HCT116 (cell line): Measurements from ENCODE around the gene KLHDC3. TPM values are rescaled to one million over a fixed set of nuclear protein-coding genes. Genes with fewer than 3 reads are reported as not detected.

ENCODE experiments used
- ATAC-seq: fragments of 200-7000 bp; cut with Tn5 transposase; 2 replicates; pipeline ENCODE4 v1.9.1; 2020; ENCODE audit warnings: mild to moderate bottlenecking, moderate library complexity
- BruUV-seq: library from RNA; stranded (reverse); fragments of 400-500 nt; replicated peaks from 2 replicates; lab custom pipeline; 2021; lab: Mats Ljungman, UMichigan
- CTCF ChIA-PET: fragments of 300-600 bp; sonication (Branson Sonifier 250); formaldehyde crosslinking; loops from one replicate; lab custom pipeline; 2021; ENCODE audit warnings: antibody characterized with exemption; lab: Charles Lee
- POLR2A ChIA-PET: fragments of 300-600, 350-600 bp; sonication (Branson Sonifier 250); formaldehyde crosslinking; loops from one replicate; lab custom pipeline; 2021; ENCODE audit warnings: antibody characterized with exemption; lab: Charles Lee
- RAD21 ChIA-PET, 2 experiments: fragments of 300-600 bp; sonication (Branson Sonifier 250); formaldehyde crosslinking; loops; one replicate each; lab custom pipeline; 2023; ENCODE audit warnings: low total read pairs in 2 of 2; ENCODE audit not compliant: uncharacterized antibody in 2 of 2, unreplicated experiment in 2 of 2, low non-redundant PET in 1 of 2; lab: Charles Lee
- DNase-seq: peaks from one replicate; pipeline ENCODE4 v3.0.0-alpha.2; 2010; ENCODE audit warnings: low read depth, low spot score
- H2AFZ ChIP-seq: fragments of 200-600 bp; shearing (Covaris generic), sonication (generic); 2 replicates; pipeline ENCODE4 v1.6.1; 2017; ENCODE audit warnings: low read depth, mixed run types, mixed read lengths, antibody characterized with exemption, low read length; ENCODE audit not compliant: poor library complexity, severe bottlenecking
- H3K27ac ChIP-seq: 2 replicates; pipeline ENCODE4 v1.5.1; 2012; ENCODE audit warnings: low read depth, low read length
- H3K27me3 ChIP-seq: fragments of 200-600 bp; sonication (generic); 2 replicates; pipeline ENCODE4 v1.6.1; 2016; ENCODE audit warnings: mixed run types, low read length, mixed read lengths; ENCODE audit not compliant: insufficient read depth
- H3K36me3 ChIP-seq, 2 experiments: fragments of 200-500 bp in 1 of 2; fragments of 200-600 bp in 1 of 2; sonication (Bioruptor generic) in 1 of 2; sonication (generic) in 1 of 2; 2 replicates each; pipeline versions ENCODE4 v1.5.1 to v1.6.1; 2014 to 2016; ENCODE audit warnings: low read length in 2 of 2, inconsistent platforms in 1 of 2, mixed read lengths in 1 of 2, mixed run types in 1 of 2; ENCODE audit not compliant: insufficient read depth in 2 of 2, control insufficient read depth in 1 of 2
- H3K4me1 ChIP-seq, 2 experiments: fragments of 200-600 bp in 1 of 2; sonication (generic) in 1 of 2; 2 replicates each; pipeline versions ENCODE4 v1.5.1 to v1.6.1; 2012 to 2017; ENCODE audit warnings: low read length in 2 of 2, inconsistent platforms in 1 of 2, mild to moderate bottlenecking in 1 of 2, mixed read lengths in 1 of 2, mixed run types in 1 of 2, moderate library complexity in 1 of 2; ENCODE audit not compliant: insufficient read depth in 2 of 2, control insufficient read depth in 1 of 2
- H3K4me2 ChIP-seq: fragments of 200-600 bp; sonication (generic); 2 replicates; pipeline ENCODE4 v1.6.1; 2017; ENCODE audit warnings: mixed run types, low read length, mixed read lengths
- H3K4me3 ChIP-seq, 2 experiments: fragments of 200-600 bp in 1 of 2; sonication (generic) in 1 of 2; replicated peaks in 1 of 2; 2 replicates each; pipeline ENCODE4 v1.5.1; 2011 to 2016; ENCODE audit warnings: low read length in 2 of 2, control low read depth in 1 of 2, low read depth in 1 of 2, mild to moderate bottlenecking in 1 of 2, mixed read lengths in 1 of 2, mixed run types in 1 of 2
- H3K79me2 ChIP-seq: fragments of 200-600 bp; sonication (generic); 2 replicates; pipeline ENCODE4 v1.6.1; 2017; ENCODE audit warnings: mild to moderate bottlenecking, mixed run types, low read length, moderate library complexity, mixed read lengths; ENCODE audit not compliant: insufficient read depth
- H3K9ac ChIP-seq: fragments of 200-600 bp; sonication (generic); 2 replicates; pipeline ENCODE4 v1.6.1; 2016; ENCODE audit warnings: low read length, mixed read lengths
- H3K9me2 ChIP-seq: fragments of 200-600 bp; sonication (generic), shearing (Covaris generic); 2 replicates; pipeline ENCODE4 v1.6.1; 2017; ENCODE audit warnings: mixed run types, mild to moderate bottlenecking, moderate library complexity; ENCODE audit not compliant: insufficient read depth
- H3K9me3 ChIP-seq, 2 experiments: fragments of 200-500 bp in 1 of 2; fragments of 200-600 bp in 1 of 2; sonication (Bioruptor generic) in 1 of 2; sonication (generic) in 1 of 2; 2 replicates each; pipeline ENCODE4 v1.6.1; 2014 to 2017; ENCODE audit warnings: low read length in 2 of 2, mixed read lengths in 2 of 2, inconsistent platforms in 1 of 2, low read depth in 1 of 2, mild to moderate bottlenecking in 1 of 2, mixed run types in 1 of 2, moderate library complexity in 1 of 2; ENCODE audit not compliant: control insufficient read depth in 1 of 2, insufficient read depth in 1 of 2
- H4K20me1 ChIP-seq: fragments of 200-600 bp; sonication (generic), shearing (Covaris generic); 2 replicates; pipeline ENCODE4 v1.6.1; 2017; ENCODE audit warnings: mixed run types, mild to moderate bottlenecking, moderate library complexity; ENCODE audit not compliant: insufficient read depth
- CBX3 ChIP-seq: IDR thresholded peaks from 2 replicates; pipeline ENCODE4 v1.6.1; 2012; ENCODE audit warnings: low read depth
- CEBPB ChIP-seq: IDR thresholded peaks from 2 replicates; pipeline ENCODE4 v1.6.1; 2012; ENCODE audit warnings: low read depth
- EGR1 ChIP-seq: IDR thresholded peaks from 2 replicates; pipeline ENCODE4 v1.6.1; 2012; ENCODE audit warnings: low read depth
- ELF1 ChIP-seq: IDR thresholded peaks from 2 replicates; pipeline ENCODE4 v1.6.1; 2012; ENCODE audit warnings: low read depth, borderline replicate concordance
- EZH2phosphoT487 ChIP-seq: fragments of 200-600 bp; IDR thresholded peaks from 2 replicates; pipeline ENCODE4 v1.6.1; 2018; ENCODE audit warnings: antibody characterized with exemption, borderline replicate concordance
- POLR2A ChIP-seq: IDR thresholded peaks from 2 replicates; pipeline ENCODE4 v1.7.0; 2011; ENCODE audit warnings: borderline replicate concordance; ENCODE audit not compliant: insufficient read depth, insufficient read length; ENCODE audit errors: extremely low read depth
- RAD21 ChIP-seq: IDR thresholded peaks from 2 replicates; pipeline ENCODE4 v1.6.1; 2012; ENCODE audit warnings: low read depth, mild to moderate bottlenecking
- REST ChIP-seq: IDR thresholded peaks from 2 replicates; pipeline ENCODE4 v1.6.1; 2012; ENCODE audit warnings: low read depth
- SIN3A ChIP-seq: IDR thresholded peaks from 2 replicates; pipeline ENCODE4 v1.6.1; 2012; ENCODE audit warnings: low read depth
- SP1 ChIP-seq: IDR thresholded peaks from 2 replicates; pipeline ENCODE4 v1.6.1; 2012; ENCODE audit warnings: low read depth
- SRF ChIP-seq: IDR thresholded peaks from 2 replicates; pipeline ENCODE4 v1.6.1; 2012; ENCODE audit warnings: low read depth
- TCF7L2 ChIP-seq: IDR thresholded peaks from 2 replicates; pipeline ENCODE4 v1.7.0; 2011; ENCODE audit warnings: borderline replicate concordance, inconsistent platforms; ENCODE audit not compliant: insufficient read depth, insufficient read length; ENCODE audit errors: extremely low read depth
- YY1 ChIP-seq: IDR thresholded peaks from 2 replicates; pipeline ENCODE4 v1.6.1; 2011; ENCODE audit warnings: low read length, low read depth, moderate library complexity, mild to moderate bottlenecking; ENCODE audit not compliant: insufficient replicate concordance; ENCODE audit errors: extremely low read depth
- ZFX ChIP-seq: fragments of 450-650 bp; IDR thresholded peaks from 2 replicates; pipeline ENCODE4 v1.6.1; 2017
- ZNF274 ChIP-seq: fragments of 200-500 bp; sonication (Bioruptor generic); IDR thresholded peaks from 2 replicates; pipeline ENCODE4 v1.6.1; 2014; ENCODE audit warnings: mild to moderate bottlenecking, low read depth, low read length, inconsistent platforms
- intact Hi-C: fragments of 100-400 bp; cut with micrococcal nuclease; formaldehyde crosslinking; loops from 2 replicates; pipeline ENCODE4 v1.10.0; 2022
- total RNA-seq: library from RNA; stranded (reverse); gene quantifications from one replicate; pipeline ENCODE4 v1.2.1, GENCODE V29; 2021; ENCODE audit not compliant: unreplicated experiment
- TF ChIP-seq, protein P1 (sequence below): IDR thresholded peaks from 2 replicates; pipeline ENCODE4 v1.6.1; 2012
- TF ChIP-seq, protein P2 (sequence below), 3 experiments: fragments of 200-600 bp in 1 of 3; sonication (generic) in 1 of 3; IDR thresholded peaks in 2 of 3; conservative IDR thresholded peaks in 1 of 3; 2 replicates each; pipeline ENCODE4 v1.5.1; 2012 to 2017; ENCODE audit warnings: low read depth in 2 of 3, low read length in 2 of 3, antibody characterized with exemption in 1 of 3, borderline replicate concordance in 1 of 3, control low read depth in 1 of 3, mild to moderate bottlenecking in 1 of 3, mixed read lengths in 1 of 3, mixed run types in 1 of 3, moderate library complexity in 1 of 3; ENCODE audit not compliant: insufficient read depth in 1 of 3

KLHDC3 gene
- total RNA-seq, 1 experiment from 2014 or later: 67.2 TPM

DNA sequence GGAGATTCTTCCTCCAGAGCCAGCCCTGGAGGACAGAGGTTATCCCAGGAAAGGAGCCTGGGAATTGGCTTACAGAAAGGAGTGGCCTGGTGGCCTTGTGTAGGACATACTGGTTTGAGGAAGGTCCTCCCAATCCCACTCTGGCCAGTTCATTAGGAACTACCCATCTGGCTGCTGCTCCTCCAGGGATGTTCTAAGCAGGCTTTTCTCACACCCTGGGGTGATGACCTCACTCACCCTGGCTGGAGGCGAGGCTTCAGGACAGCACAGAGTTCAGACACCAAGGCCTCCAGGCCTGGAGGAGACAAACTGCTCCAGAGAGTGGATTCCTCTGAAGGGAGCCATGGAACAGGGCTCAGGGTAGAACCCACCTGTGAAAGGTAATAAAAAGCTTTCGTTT lies 44.6 kb upstream of the KLHDC3 start:
- Histone ChIP-seq H3K4me2 (no peak overlapping the region), H3K4me3 (no peak overlapping the region), H3K27me3 (no peaks in the 10 kb centered on the region), H3K9me2 (no peaks in the 10 kb centered on the region), H3K9ac (no peak overlapping the region), H3K27ac (no peak overlapping the region), H3K4me1 (peaks cover 15 to 27% of the 10 kb centered on the region in 2 experiments), H3K36me3 (peaks cover 0 to 3% of the 10 kb centered on the region in 2 experiments; a peak in 2 of 4 replicates), H3K9me3 (no peaks in the 10 kb centered on the region), H2AFZ (no peak overlapping the region), H3K79me2 (no peaks in the 10 kb centered on the region), H4K20me1 (no peaks in the 10 kb centered on the region)
- RAD21 ChIA-PET: no interaction called here
- CTCF ChIA-PET: no interaction called here
- TF ChIP-seq CEBPB (no peak), CBX3 (no peak)
- DNase-seq (no peak), ATAC-seq (no peak)
- POLR2A ChIA-PET: no interaction called here
- intact Hi-C loops: no loop called here
- BruUV-seq: no TSS peak

DNA sequence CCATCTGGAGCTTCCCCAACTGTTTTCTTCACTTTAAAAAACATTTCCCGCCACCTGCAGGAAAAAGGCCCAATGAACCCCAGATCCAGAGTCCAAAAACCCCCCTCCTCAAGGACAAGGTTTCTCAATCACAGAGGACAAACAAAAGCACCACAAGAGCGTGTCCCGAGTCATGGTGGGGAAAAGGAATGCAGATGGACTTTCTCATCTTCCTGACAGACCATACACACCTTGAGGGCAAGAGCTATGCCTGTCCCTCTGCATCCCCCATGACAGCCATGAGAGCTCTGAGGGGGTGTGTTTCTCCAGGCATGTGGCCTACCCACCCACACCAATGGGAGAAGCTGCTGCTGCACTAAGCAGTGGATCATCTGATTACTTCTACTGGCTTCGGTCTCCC lies 44.1 kb upstream of the KLHDC3 start:
- BruUV-seq: no TSS peak
- no peak for ATAC-seq
- ChIA-PET RAD21 (no interaction called here), CTCF (no interaction called here), POLR2A (no interaction called here)
- DNase-seq: no peak
- Histone ChIP-seq H3K9me2 (no peaks in the 10 kb centered on the region), H4K20me1 (no peaks in the 10 kb centered on the region), H3K27me3 (no peaks in the 10 kb centered on the region), H3K9ac (no peak overlapping the region), H3K79me2 (no peaks in the 10 kb centered on the region), H2AFZ (no peak overlapping the region), H3K4me3 (no peak overlapping the region), H3K4me1 (peaks cover 15 to 27% of the 10 kb centered on the region in 2 experiments), H3K4me2 (no peak overlapping the region), H3K36me3 (peaks cover 0 to 3% of the 10 kb centered on the region in 2 experiments; a peak in 2 of 4 replicates), H3K27ac (no peak overlapping the region), H3K9me3 (no peaks in the 10 kb centered on the region)
- TF ChIP-seq ELF1 (no peak), POLR2A (no peak), SIN3A (no peak), REST (no peak), EZH2phosphoT487 (no peak), SP1 (no peak), ZNF274 (no peak), TCF7L2 (no peak), CEBPB (no peak), YY1 (no peak), CBX3 (no peak), ZFX (no peak), SRF (no peak), RAD21 (no peak), EGR1 (no peak)
- TF ChIP-seq, protein P1, sequence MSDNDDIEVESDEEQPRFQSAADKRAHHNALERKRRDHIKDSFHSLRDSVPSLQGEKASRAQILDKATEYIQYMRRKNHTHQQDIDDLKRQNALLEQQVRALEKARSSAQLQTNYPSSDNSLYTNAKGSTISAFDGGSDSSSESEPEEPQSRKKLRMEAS: no peak
- TF ChIP-seq, protein P2, sequence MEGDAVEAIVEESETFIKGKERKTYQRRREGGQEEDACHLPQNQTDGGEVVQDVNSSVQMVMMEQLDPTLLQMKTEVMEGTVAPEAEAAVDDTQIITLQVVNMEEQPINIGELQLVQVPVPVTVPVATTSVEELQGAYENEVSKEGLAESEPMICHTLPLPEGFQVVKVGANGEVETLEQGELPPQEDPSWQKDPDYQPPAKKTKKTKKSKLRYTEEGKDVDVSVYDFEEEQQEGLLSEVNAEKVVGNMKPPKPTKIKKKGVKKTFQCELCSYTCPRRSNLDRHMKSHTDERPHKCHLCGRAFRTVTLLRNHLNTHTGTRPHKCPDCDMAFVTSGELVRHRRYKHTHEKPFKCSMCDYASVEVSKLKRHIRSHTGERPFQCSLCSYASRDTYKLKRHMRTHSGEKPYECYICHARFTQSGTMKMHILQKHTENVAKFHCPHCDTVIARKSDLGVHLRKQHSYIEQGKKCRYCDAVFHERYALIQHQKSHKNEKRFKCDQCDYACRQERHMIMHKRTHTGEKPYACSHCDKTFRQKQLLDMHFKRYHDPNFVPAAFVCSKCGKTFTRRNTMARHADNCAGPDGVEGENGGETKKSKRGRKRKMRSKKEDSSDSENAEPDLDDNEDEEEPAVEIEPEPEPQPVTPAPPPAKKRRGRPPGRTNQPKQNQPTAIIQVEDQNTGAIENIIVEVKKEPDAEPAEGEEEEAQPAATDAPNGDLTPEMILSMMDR (IDR thresholded peaks at IDR 0.05 in 2 of 3, conservative IDR thresholded peaks at IDR 0.05 in 1 of 3; ENCODE audit: borderline replicate concordance in 1 of 3, insufficient read depth in 1 of 3, low read depth in 2 of 3, low read length in 2 of 3): no peak
- intact Hi-C loops: no loop called here
